Esophagus squamous epithelium (tissue), 4 donors: ENCODE measurements around the gene PSMD2.

Experiments
- POLR2A ChIP-seq, 4 donors: fragments of 450-650 bp; IDR thresholded peaks; one replicate each; pipeline ENCODE4 v1.6.1; 2017; ENCODE audit warnings: antibody characterized with exemption in 4 of 4, mild to moderate bottlenecking in 4 of 4, moderate library complexity in 3 of 4
- TF ChIP-seq, protein P1 (sequence below), 6 experiments: fragments of 450-650 bp in 4 of 6; fragments of 200-600 bp in 2 of 6; sonication (generic) in 2 of 6; IDR thresholded peaks; one replicate each; pipeline ENCODE4 v1.5.1; 2016 to 2019; ENCODE audit warnings: antibody characterized with exemption in 6 of 6, mild to moderate bottlenecking in 4 of 6, moderate library complexity in 4 of 6

DNA sequence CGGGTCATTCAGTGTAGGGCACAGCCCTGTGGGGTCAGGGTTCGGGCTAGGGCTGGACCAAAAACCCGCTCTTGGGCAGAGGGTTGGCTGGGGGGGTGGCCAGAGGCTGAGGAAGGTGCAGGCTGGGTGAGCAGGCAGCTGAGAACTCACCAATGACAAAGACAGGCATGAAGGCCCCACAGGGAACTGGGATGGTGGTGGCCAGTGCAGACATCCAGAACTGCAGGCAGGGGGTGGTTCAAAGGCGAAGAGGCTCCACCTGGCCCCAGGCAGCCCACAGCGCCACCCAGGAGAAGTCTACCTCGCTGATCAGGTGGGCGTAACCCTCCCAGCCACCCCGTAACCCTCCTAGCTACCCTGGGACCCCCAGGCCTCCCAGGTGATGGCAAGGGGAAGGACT is 55.7 kb downstream of the PSMD2 start:
- TF ChIP-seq, protein P1, sequence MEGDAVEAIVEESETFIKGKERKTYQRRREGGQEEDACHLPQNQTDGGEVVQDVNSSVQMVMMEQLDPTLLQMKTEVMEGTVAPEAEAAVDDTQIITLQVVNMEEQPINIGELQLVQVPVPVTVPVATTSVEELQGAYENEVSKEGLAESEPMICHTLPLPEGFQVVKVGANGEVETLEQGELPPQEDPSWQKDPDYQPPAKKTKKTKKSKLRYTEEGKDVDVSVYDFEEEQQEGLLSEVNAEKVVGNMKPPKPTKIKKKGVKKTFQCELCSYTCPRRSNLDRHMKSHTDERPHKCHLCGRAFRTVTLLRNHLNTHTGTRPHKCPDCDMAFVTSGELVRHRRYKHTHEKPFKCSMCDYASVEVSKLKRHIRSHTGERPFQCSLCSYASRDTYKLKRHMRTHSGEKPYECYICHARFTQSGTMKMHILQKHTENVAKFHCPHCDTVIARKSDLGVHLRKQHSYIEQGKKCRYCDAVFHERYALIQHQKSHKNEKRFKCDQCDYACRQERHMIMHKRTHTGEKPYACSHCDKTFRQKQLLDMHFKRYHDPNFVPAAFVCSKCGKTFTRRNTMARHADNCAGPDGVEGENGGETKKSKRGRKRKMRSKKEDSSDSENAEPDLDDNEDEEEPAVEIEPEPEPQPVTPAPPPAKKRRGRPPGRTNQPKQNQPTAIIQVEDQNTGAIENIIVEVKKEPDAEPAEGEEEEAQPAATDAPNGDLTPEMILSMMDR (IDR thresholded peaks at IDR 0.05), result no peak
- no peak for TF ChIP-seq POLR2A (IDR thresholded peaks at IDR 0.05)
